NCI-H524 treated with DMSO at 0.1 percent for 48 hours (cell line): ENCODE results near the gene ANAPC13.
A peak's percentile ranks its signal among the peaks of the same experiment; 100 is the strongest.

Source experiments
- DNase-seq: peaks from one replicate; lab custom pipeline; 2025; lab: John Stamatoyannopoulos, UW

Gene ANAPC13, protein sequence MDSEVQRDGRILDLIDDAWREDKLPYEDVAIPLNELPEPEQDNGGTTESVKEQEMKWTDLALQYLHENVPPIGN

DNA sequence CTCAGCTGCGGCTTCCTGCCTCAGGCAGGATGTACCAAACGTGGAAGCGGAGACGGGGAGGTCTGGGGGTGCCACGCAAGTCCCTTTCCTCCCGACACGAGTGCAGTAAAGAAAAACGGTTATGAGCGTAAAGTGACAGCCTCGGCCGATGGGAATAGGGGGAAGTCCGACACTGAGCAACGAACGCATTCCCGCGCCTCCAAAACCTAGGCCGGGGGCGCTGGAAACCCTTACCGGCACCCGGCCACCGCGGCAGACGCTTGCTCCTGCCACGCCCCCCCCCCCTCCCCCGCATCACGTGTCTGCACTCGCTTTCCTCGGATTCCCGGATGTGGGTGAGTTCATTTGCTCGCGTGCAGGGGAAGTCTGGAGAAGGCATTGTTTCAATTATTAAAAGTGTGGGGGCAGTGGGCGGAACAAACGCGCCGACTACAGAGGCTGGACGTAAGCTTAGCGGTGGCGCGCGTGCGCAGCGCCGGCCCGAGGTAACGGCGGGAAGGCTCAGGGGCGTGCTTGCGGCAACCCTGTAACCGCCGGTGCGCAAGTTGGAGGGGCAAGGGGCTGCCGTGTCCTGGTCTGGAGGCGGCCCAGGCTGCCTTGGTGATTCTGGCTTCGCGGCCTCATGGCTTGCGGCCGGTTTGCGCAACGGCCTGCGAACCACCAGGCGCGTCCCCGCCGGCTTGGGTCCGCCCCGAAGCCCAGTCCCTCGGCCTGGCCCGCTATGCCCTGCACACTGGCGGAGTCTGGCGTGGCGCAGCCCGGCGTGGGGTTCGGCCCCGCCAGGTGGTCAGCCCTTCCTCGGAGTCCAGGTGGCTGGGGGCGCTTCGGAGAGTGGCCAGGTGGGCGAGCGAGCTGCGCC lies at the start of gene ANAPC13, which contains the start of gene CEP63:
TSS of gene ANAPC13 (minus strand) at position 268 of the 859 bp plus-strand sequence. CDS start 3,081 bp downstream, outside the sequence.
TSS of gene CEP63 (plus strand) at position 340 of the 859 bp plus-strand sequence. CDS start 9,264 bp downstream, outside the sequence.
- peak; percentile 94 for DNase-seq

DNA sequence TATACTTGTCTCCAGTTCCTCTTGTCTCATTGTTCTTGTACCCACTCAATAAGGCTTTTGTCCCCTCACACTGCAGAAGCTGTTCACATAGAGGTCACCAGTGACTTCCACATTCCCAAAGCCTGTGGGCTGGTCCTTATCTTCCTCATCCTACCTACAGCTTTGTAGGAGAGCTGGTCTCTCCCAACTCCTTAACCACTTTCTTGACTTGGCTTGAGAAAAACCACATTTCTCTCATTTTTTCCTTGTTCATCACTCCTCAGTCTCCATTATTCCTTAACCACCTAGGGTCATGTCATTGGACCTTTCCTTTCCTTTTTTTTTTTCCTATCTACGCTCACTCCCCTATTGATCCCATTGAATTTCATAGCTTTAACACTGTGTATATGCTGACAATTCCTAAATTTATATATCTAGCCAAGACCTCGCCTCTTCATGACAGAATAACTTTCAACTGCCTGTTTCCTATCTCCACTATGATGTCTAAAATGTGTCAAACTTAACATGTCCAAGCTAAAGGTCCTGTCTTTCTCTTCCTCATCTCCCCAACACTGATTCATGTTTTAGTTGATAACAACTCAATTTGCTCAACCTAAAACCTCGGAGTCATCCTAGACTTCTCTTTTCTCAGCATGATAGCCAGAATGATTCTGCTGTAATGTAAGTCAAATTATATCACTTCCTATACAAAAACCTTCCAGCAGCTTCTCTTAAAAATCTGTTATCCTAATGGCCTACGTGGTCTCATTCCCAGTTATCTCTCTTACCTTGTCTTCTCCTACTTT lies 49.6 kb upstream of the ANAPC13 start:
- no peak for DNase-seq

DNA sequence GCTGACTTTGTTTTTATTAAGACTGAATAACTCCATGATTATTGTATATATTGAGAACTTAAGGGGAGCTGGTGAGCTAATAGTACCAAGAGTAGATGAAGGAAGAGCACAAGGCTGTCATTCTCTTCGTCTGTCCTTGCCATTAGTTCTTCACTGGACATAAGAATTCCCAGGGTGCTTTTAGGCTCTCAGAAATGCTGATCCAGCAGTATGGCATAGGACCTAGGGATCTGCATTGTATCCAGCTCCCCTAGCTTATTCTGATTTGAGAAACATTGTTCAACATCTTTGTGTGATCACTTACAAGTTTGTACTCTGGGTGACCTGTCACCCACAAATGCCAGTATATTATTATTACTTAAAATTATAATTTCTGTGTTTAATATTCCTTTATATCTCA lies 47.7 kb upstream of the ANAPC13 start:
- DNase-seq, result no peak

- DNase-seq, result no peak
Measured at GRCh38 chr3:134527538-134528186, 41.9 kb upstream of the ANAPC13 start.

DNA sequence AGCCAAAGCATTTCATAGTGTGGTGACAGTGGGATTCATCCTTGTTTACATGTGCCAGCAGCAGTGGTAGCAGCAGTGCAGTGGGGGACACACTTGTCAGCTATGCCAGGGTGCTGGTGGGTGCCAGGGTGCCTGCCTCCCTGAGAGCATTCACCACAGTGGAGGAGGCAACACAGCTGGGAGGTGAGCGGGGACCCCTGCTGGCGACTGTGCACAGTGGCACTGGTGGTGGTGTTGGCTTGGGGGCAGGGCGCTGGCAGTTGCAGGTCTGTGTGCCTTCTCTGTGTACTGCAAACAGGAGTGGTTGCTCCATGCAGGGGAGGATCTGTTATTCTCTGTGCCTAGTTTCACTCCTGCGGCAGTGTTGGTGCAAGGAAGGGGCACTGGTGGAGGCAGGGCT lies 41.3 kb upstream of the ANAPC13 start:
- DNase-seq, result no peak

DNA sequence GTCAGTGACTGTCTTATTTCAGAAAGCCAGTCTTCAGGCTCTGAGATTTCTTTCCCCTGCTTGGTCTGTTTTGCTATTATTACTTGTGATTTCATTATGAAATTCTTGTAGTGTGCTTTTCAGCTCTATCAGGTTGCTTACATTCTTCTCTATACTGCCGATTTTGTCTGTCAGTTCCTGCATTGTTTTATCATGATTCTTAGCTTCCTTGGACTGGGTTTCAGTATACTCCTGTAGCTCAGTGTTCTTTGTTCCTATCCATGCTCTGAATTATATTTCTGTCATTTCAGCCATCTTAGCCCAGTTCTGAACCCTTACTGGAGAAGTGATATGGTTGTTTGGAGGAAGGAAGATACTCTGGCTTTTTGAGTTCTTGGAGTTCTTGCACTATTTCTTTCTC lies 40.5 kb upstream of the ANAPC13 start:
- no peak for DNase-seq

DNA sequence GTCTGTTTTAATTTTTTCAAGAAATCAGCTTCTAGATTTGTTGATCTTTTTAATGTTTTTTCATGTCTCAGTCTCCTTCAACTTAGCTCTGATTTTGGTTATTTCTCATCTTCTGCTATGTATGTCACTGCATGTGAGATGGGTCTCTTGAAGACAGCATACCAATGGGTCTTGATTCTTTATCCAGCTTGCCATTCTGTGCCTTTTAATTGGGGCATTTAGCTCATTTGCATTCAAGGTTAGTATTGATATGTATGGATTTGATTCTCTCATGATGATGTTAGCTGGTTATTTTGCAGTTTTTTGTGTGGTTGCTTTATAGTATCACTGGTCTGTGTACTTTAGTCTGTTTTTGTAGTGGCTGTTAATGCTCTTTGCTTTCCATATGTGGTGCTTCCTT lies 39.5 kb upstream of the ANAPC13 start:
- no peak for DNase-seq

DNA sequence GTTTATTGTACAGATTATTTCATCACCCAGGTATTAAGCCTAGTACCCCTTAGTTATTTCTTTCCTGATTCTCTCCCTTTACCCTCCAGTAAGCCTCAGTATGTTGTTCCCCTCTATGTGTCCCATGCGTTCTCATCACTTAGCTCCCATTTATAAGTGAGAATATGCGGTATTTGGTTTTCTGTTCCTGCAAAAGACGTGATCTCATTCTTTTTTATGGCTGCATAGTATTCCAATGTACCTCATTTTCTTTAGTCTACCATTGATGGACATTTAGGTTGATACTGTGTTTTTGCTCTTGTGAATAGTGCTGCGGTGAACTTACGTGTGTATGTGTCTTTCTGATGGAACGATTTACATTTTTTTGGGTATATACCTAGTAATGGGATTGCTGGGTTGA lies 36.8 kb upstream of the ANAPC13 start:
- DNase-seq, result no peak

DNA sequence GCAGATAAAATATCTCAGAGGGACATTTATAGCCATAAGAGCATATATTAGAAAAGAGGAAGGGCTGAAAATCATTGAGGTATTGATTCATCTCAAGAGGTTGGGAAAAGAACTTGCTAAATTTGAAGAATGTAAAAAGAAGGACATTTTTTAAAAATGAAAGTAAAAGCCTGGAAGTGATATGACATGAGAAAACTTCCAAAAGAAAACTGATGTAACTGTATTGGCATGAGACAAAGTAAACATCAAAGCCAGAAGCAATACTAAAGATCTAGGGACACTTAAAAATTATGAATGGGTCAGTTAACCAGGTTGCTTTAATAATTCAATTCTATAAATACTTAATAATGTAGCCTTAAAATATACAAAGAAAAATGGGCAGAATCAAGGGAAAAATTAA lies 32.0 kb upstream of the ANAPC13 start:
- DNase-seq, result no peak

DNA sequence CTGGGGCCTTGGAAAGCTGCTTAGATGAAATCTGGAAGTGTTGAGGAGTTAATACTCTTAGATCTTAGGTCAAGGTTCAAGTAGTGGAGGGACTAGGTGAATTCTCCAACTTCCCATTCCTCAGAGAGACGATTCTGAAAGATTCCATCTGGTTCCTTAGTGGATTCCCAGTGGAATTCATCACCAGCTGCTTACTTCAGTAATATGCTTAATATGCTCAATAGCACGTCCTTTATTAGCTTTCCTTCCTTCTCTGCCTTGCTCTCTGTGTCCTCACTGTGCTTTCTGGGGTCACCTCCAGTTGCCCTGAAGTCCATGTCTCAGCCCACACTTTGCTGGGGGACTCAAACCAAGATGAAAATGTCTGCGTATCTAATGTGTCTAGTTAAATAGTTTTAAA lies 31.1 kb upstream of the ANAPC13 start:
- peak; percentile 72 for DNase-seq

GRCh38 chr3:134511500-134511899 lies 25.7 kb upstream of the ANAPC13 start:
- no peak for DNase-seq

GRCh38 chr3:134505485-134505884 lies 19.7 kb upstream of the ANAPC13 start:
- DNase-seq, result no peak

GRCh38 chr3:134504132-134504531 lies 18.3 kb upstream of the ANAPC13 start:
- no peak for DNase-seq

GRCh38 chr3:134503266-134503665 lies 17.5 kb upstream of the ANAPC13 start:
- no peak for DNase-seq

DNA sequence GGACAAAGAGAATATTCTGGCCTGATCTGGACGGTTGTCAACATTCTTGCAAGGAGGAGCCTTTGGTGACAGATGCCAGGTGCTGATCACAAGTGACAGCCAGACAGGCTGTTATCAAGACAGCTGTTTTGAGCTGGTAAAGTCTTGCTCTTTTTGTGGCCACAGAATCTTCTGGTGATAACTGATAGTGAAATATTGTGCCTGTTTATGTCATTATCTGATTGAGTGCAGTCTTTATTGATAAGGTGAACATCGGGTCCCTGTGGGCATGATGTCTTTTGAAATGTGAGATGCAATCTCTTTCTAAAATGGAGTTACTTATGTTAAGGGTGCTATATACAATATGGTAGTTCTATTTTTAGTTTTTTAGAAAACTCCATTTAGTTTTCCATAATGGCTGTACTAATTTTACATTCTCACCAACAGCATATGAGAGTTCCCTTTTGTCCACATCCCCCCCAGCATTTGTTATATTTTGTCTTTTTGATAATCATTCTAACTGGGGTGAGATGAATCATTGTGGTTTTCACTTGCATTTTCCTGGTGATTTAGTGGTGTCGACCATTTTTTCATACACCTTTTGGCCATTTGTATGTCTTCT lies 10.8 kb upstream of the ANAPC13 start:
- DNase-seq, result no peak

DNA sequence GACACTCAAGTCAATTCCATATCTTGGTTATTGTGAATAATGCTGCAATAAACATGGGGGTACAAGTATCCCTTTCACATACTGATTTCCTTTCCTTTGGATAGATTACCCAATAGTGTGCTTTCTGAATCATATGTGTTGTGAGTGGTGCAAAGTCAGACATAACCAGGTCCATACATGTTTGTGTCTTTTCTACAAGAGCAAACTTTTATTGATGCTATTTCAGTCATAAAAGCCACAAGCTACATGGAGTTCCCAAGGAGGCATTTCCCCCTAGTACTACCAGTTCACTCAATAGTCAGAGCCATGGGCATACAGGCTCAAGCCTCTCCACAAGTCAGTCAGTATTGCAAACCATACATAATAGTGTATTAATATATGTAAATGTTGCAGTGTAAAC lies 10.2 kb upstream of the ANAPC13 start:
- no peak for DNase-seq

- DNase-seq, result no peak
Measured at GRCh38 chr3:134494495-134494894, 8.7 kb upstream of the ANAPC13 start.

DNA sequence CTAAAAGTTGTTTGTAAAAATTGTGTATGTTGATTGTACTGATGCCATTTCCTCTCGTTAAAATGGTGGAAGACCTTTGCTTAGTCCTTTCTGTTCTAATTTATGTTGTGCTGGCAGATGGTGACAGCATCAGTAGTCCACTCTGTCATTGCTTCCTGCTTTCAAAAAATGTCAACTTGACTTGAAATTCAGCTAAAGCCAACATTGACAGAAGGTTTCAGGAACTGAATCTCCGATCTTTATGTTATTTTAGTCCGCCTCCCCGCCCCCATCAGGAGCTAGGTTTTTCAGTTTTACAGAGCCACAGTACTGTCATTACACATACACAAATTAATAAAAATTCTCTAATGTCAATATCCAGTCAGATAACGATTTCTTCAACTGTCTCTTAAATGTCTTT lies 1.6 kb upstream of the ANAPC13 start:
- no peak for DNase-seq

DNA sequence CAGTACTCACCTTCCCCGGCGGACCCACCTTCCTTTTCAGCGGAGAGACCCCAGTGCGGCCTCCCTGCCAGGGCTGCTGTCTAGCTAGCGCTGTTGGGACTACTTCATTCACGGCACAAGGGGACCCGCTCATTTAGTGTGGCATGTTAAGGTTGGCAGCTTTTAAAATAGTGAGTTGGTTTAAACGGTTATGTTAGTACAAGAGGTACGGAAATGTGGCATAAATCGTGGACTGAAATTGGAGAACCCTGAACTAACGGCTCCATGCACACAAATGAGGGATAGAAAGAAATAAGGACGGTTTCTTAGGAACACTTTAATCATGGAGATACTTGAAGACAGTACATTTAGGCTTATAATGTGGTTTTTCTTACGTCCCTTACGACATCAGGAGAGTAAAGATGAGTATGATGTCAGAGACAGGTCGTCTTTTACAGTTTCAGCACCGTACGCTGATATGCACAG lies 824 bp upstream of the ANAPC13 start:
- DNase-seq, result peak; percentile 17

- no peak for DNase-seq
Measured at GRCh38 chr3:134485075-134485717, 589 bp downstream of the ANAPC13 start.

DNA sequence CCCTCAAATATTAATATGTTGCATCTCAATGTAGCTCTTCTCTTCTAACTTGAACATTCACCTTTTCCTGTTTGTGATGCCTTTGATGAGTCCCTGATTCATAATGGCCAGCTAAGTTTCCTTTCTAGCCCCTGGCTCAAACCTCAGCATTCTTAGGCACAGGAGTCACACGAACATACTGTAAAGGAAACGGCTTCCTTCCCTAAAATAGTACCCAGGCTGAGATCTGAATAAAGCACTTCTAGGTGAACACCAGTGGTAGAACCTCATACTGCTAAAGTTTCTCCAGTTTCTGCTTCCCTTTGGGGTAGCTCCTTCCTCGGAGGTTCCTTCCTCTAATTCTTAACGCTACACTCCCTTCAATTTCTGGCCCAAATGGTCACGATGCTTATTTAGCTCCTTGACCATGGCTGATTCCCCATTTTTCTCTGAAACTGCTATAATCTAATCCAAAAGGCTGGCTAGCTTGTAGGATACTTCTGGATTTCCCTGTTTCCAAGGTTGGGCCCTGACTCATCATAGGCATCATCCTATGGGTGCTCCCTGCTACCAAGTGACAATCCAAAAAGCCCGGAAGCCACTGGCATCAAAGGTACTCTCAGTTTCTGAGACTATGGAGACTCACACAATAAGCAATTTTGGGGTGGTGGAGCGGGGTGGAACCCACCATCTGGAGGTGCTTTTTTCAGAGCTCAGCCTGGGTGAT lies 2.4 kb downstream of the ANAPC13 start:
- DNase-seq, result no peak
